Neural cell (in vitro differentiated cells): ENCODE data around the gene ARTN. TPM values are rescaled to one million over a fixed set of nuclear protein-coding genes. Genes with fewer than 3 reads are reported as not detected.

ENCODE experiments used
- H2AFZ ChIP-seq: fragments of 200-600, 300-800 bp; sonication (generic), shearing (Covaris generic); 2 replicates; pipeline ENCODE4 v1.6.0; 2014; ENCODE audit warnings: low read depth, mild to moderate bottlenecking, antibody characterized with exemption, low read length, moderate library complexity
- H3F3A ChIP-seq: fragments of 200-600 bp; shearing (Covaris generic); 2 replicates; pipeline ENCODE4 v1.6.1; 2016; ENCODE audit warnings: mild to moderate bottlenecking, moderate library complexity, mixed read lengths, antibody characterized with exemption, low read length; ENCODE audit not compliant: insufficient read depth, poor library complexity, severe bottlenecking
- H3K27ac ChIP-seq: fragments of 200-600, 300-800 bp; sonication (generic), shearing (Covaris generic); 2 replicates; pipeline ENCODE4 v1.5.1; 2014; ENCODE audit warnings: mild to moderate bottlenecking, low read length, moderate library complexity
- H3K27me3 ChIP-seq: fragments of 300-800, 200-600 bp; sonication (generic), shearing (Covaris generic); 2 replicates; pipeline ENCODE4 v1.6.0; 2014; ENCODE audit warnings: mild to moderate bottlenecking, low read depth, low read length, moderate library complexity; ENCODE audit not compliant: insufficient read depth
- H3K36me3 ChIP-seq: fragments of 300-800, 200-600 bp; sonication (generic), shearing (Covaris generic); 2 replicates; pipeline ENCODE4 v1.5.1; 2014; ENCODE audit warnings: mild to moderate bottlenecking, antibody characterized with exemption, low read length, moderate library complexity; ENCODE audit not compliant: insufficient read depth
- H3K4me2 ChIP-seq: fragments of 300-800, 200-600 bp; sonication (generic), shearing (Covaris generic); 2 replicates; pipeline ENCODE4 v1.6.0; 2014; ENCODE audit warnings: mild to moderate bottlenecking, low read length
- H3K4me3 ChIP-seq: fragments of 300-800, 200-600 bp; sonication (generic), shearing (Covaris generic); 2 replicates; pipeline ENCODE4 v1.5.1; 2014; ENCODE audit warnings: mild to moderate bottlenecking, low read length, moderate library complexity
- H3K79me2 ChIP-seq: fragments of 200-600 bp; shearing (Covaris generic); replicated peaks from 2 replicates; pipeline ENCODE4 v1.6.0; 2014; ENCODE audit warnings: mild to moderate bottlenecking, low read length, moderate library complexity; ENCODE audit not compliant: insufficient read depth
- H3K9ac ChIP-seq: fragments of 300-800, 200-600 bp; sonication (generic), shearing (Covaris generic); 2 replicates; pipeline ENCODE4 v1.6.1; 2016; ENCODE audit warnings: mild to moderate bottlenecking, low read length, mixed read lengths
- H3K9me2 ChIP-seq: fragments of 200-600 bp; shearing (Covaris generic); 2 replicates; pipeline ENCODE4 v1.6.1; 2016; ENCODE audit warnings: mild to moderate bottlenecking, low read length, mixed read lengths; ENCODE audit not compliant: insufficient read depth
- H3K9me3 ChIP-seq: fragments of 200-600, 300-800 bp; sonication (generic), shearing (Covaris generic); 2 replicates; pipeline ENCODE4 v1.6.1; 2016; ENCODE audit warnings: mild to moderate bottlenecking, mixed run types, low read length, moderate library complexity, mixed read lengths
- H4K20me1 ChIP-seq: fragments of 200-600 bp; shearing (Covaris generic); 2 replicates; pipeline ENCODE4 v1.6.1; 2016; ENCODE audit warnings: mild to moderate bottlenecking, mixed run types; ENCODE audit not compliant: insufficient read depth
- EP300 ChIP-seq: fragments of 450-650 bp; conservative IDR thresholded peaks from 2 replicates; pipeline ENCODE4 v1.6.1; 2014; ENCODE audit warnings: antibody characterized with exemption, mild to moderate bottlenecking, moderate library complexity; ENCODE audit not compliant: poor library complexity, severe bottlenecking
- EZH2 ChIP-seq: fragments of 200-600, 300-800 bp; shearing (Covaris generic), sonication (generic); IDR thresholded peaks from 2 replicates; pipeline ENCODE4 v1.6.1; 2014; ENCODE audit warnings: antibody characterized with exemption, low read length, borderline replicate concordance, mild to moderate bottlenecking; ENCODE audit not compliant: insufficient read depth, poor library complexity, severe bottlenecking
- MXI1 ChIP-seq: fragments of 450-650 bp; conservative IDR thresholded peaks from 2 replicates; pipeline ENCODE4 v1.6.1; 2014; ENCODE audit warnings: antibody characterized with exemption, mild to moderate bottlenecking; ENCODE audit not compliant: poor library complexity, severe bottlenecking
- POLR2AphosphoS5 ChIP-seq: IDR thresholded peaks from 2 replicates; pipeline ENCODE4 v1.6.1; 2012
- SMC3 ChIP-seq: fragments of 450-650 bp; conservative IDR thresholded peaks from 2 replicates; pipeline ENCODE4 v1.6.1; 2014; ENCODE audit warnings: antibody characterized with exemption, mild to moderate bottlenecking, moderate library complexity; ENCODE audit not compliant: poor library complexity
- TAF1 ChIP-seq: IDR thresholded peaks from 2 replicates; pipeline ENCODE4 v1.6.1; 2012; ENCODE audit warnings: low read depth
- polyA plus RNA-seq: library from polyadenylated mRNA; depleted of rRNA; stranded (reverse); fragments of >200 nt; gene quantifications from 2 replicates; pipeline ENCODE4 v1.2.3, GENCODE V29; 2014
- TF ChIP-seq, protein P1 (sequence below): fragments of 450-650 bp; IDR thresholded peaks from 2 replicates; pipeline ENCODE4 v1.5.1; 2014; ENCODE audit warnings: antibody characterized with exemption, mild to moderate bottlenecking, moderate library complexity; ENCODE audit not compliant: poor library complexity, severe bottlenecking
- TF ChIP-seq, protein P2 (sequence below): IDR thresholded peaks from 2 replicates; pipeline ENCODE4 v1.6.1; 2012; ENCODE audit warnings: borderline replicate concordance

Gene ARTN
- polyA plus RNA-seq, 1 donor from 2014 or later: 1.4 TPM

DNA sequence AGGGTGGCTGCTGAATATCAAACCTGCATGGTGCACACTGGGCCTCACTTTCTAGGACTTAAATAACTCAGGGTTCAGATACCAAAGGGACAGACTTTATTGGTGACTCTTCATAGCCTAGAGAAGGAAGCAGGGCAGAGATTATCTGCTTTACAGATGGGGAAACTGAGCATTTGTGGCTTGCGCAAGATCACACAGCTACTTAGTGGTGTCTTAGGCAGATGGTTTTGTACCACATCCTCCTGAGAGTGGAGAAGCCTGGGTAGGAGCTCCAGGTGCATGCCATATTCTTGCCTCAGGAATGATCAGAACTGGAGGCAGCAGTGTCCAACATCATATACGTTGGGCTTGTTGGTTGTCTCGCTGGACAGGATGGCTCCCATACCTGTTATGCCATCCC, 29.4 kb downstream of the ARTN start:
- Histone ChIP-seq H4K20me1 (no peaks in the 10 kb centered on the region), H3K36me3 (peaks cover 33% of the 10 kb centered on the region), H3K9me3 (no peaks in the 10 kb centered on the region), H3K4me3 (no peak overlapping the region), H3F3A (no peaks in the 10 kb centered on the region), H3K79me2 (no peaks in the 10 kb centered on the region), H3K9me2 (no peaks in the 10 kb centered on the region), H2AFZ (no peak overlapping the region), H3K4me2 (no peak overlapping the region), H3K27ac (no peak overlapping the region), H3K27me3 (no peaks in the 10 kb centered on the region), H3K9ac (no peak overlapping the region)
- no peak for TF ChIP-seq SMC3
- TF ChIP-seq, protein P1, sequence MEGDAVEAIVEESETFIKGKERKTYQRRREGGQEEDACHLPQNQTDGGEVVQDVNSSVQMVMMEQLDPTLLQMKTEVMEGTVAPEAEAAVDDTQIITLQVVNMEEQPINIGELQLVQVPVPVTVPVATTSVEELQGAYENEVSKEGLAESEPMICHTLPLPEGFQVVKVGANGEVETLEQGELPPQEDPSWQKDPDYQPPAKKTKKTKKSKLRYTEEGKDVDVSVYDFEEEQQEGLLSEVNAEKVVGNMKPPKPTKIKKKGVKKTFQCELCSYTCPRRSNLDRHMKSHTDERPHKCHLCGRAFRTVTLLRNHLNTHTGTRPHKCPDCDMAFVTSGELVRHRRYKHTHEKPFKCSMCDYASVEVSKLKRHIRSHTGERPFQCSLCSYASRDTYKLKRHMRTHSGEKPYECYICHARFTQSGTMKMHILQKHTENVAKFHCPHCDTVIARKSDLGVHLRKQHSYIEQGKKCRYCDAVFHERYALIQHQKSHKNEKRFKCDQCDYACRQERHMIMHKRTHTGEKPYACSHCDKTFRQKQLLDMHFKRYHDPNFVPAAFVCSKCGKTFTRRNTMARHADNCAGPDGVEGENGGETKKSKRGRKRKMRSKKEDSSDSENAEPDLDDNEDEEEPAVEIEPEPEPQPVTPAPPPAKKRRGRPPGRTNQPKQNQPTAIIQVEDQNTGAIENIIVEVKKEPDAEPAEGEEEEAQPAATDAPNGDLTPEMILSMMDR: no peak
- TF ChIP-seq, protein P2, sequence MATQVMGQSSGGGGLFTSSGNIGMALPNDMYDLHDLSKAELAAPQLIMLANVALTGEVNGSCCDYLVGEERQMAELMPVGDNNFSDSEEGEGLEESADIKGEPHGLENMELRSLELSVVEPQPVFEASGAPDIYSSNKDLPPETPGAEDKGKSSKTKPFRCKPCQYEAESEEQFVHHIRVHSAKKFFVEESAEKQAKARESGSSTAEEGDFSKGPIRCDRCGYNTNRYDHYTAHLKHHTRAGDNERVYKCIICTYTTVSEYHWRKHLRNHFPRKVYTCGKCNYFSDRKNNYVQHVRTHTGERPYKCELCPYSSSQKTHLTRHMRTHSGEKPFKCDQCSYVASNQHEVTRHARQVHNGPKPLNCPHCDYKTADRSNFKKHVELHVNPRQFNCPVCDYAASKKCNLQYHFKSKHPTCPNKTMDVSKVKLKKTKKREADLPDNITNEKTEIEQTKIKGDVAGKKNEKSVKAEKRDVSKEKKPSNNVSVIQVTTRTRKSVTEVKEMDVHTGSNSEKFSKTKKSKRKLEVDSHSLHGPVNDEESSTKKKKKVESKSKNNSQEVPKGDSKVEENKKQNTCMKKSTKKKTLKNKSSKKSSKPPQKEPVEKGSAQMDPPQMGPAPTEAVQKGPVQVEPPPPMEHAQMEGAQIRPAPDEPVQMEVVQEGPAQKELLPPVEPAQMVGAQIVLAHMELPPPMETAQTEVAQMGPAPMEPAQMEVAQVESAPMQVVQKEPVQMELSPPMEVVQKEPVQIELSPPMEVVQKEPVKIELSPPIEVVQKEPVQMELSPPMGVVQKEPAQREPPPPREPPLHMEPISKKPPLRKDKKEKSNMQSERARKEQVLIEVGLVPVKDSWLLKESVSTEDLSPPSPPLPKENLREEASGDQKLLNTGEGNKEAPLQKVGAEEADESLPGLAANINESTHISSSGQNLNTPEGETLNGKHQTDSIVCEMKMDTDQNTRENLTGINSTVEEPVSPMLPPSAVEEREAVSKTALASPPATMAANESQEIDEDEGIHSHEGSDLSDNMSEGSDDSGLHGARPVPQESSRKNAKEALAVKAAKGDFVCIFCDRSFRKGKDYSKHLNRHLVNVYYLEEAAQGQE: no peak
- no peak for TF ChIP-seq MXI1
- no peak for TF ChIP-seq POLR2AphosphoS5
- TF ChIP-seq EP300: no peak
- no peak for TF ChIP-seq EZH2
- TF ChIP-seq TAF1: no peak

DNA sequence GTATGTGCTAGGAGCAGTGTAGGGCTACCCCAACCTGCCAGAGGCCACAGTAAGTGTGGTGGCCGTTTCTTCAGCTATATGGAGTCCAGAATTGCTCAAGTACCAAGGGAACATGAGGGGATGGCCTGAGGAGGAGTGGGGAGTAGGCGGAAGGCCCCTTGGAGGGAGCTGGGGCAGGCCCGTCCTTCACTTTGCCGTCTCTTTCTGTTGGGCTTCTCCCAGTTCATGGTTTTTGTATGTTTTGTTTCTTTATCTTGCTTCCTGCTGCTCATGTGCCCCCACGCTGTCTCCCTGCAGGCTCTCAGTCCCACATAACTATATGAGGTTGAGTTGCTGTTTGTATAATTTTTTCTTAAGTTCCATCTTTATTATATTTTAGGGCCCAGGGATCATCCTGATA, 30.3 kb downstream of the ARTN start:
- Histone ChIP-seq H2AFZ (no peak overlapping the region), H3K27me3 (no peaks in the 10 kb centered on the region), H3K9ac (no peak overlapping the region), H3F3A (no peaks in the 10 kb centered on the region), H3K9me3 (no peaks in the 10 kb centered on the region), H3K79me2 (no peaks in the 10 kb centered on the region), H3K27ac (no peak overlapping the region), H3K4me2 (no peak overlapping the region), H4K20me1 (no peaks in the 10 kb centered on the region), H3K4me3 (no peak overlapping the region), H3K9me2 (no peaks in the 10 kb centered on the region), H3K36me3 (peaks cover 24% of the 10 kb centered on the region)
- TF ChIP-seq POLR2AphosphoS5 (no peak), EZH2 (no peak), MXI1 (no peak), SMC3 (no peak)
- TF ChIP-seq, protein P1: no peak
